ENCODE results near the gene SNRPA1.

Gene SNRPA1

DNA sequence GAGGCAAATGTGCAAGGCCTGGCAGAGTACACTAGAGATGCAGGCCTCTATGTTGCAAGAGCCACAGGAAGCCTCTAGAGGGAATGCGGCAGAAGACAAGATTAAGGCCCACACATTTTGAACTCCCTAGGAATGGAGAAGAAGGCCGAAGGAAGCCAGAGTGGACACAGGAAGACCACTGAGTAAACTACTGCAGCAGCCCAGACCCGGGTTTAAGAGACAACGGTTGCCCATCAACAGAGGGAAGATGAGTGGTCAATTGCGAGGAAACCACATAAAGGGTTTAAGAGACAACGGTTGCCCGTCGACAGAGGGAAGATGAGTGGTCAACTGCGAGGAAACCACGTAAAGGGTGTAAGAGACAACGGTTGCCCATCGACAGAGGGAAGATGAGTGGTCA is 57.8 kb downstream of the SNRPA1 start:
- DNase-seq, result no peak

DNA sequence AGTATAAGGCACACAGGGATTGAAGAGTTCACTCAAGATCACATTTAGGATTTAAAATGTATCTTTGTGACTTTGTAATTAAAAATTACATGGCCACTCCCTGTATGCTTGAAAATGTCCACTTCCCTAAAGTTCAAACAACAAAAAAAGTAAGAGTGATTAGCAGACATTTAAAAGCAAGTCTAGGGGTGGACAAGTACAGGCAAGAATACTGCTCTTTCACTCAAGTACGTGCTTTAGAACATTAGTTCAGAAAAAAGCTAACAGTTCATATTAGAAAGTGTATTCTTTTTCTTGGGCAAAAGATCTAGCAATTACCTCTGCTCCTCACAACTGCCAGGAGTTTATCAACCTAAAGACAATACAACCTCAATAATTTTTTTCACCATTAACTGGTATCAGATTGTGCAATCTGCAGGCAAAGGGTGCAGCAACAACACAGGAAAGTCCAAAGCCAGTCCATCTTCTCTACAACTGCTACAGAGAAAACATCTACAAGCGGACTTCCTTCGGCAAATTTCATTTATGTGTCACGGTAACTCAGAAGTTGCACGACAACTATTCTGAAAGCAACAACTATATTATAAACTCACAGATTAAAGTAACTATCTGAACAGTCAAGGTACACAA is 61.3 kb downstream of the SNRPA1 start:
- no peak for DNase-seq

DNA sequence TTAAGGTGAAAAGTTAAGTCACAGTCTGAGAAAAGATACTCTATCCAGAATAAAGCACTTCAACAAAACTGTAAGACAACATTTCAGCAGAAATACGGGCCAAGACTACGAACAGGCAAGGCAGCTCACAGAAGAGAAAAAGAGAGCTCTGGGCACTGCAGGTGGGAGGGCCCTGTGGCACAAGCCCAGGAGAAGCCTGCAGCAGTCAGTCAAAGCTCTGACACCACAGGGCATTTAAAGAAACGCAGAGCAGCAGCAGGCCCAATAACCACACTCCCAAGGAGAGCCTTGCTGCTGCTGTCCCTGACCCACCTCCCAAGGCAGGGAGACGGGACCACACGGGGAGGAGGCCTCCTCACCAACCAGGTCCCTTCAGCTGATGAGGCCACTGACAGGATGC is 62.4 kb downstream of the SNRPA1 start:
- no peak for DNase-seq

All from fibroblast of skin of right quadriceps (primary cell).